ENCODE data around the gene CFAP54.

The CFAP54 gene

GRCh38 chr12:96774496-96775256 is 285.3 kb downstream of the CFAP54 start:
- H3K79me2 ChIP-seq (ENCODE audit: insufficient read depth, low read length) = no peaks in the 10 kb centered on the region
- no peaks in the 10 kb centered on the region for H3K9me3 ChIP-seq (ENCODE audit: low read length)
- H3K27ac ChIP-seq (ENCODE audit: low read depth, low read length, poor library complexity, severe bottlenecking) = no peak overlapping the region
- H3K4me3 ChIP-seq (ENCODE audit: low read depth, low read length, poor library complexity, severe bottlenecking) = no peak overlapping the region
- H2AFZ ChIP-seq (ENCODE audit: low read length) = no peak overlapping the region
- no peaks in the 10 kb centered on the region for H4K20me1 ChIP-seq (ENCODE audit: insufficient read depth, low read length)
- H3K27me3 ChIP-seq (ENCODE audit: insufficient read depth, low read length) = no peaks in the 10 kb centered on the region
- H3K9ac ChIP-seq (ENCODE audit: low read length) = no peak overlapping the region
- H3K36me3 ChIP-seq (ENCODE audit: insufficient read depth, low read length) = no peaks in the 10 kb centered on the region
- H3K4me1 ChIP-seq (ENCODE audit: insufficient read depth, low read length, severe bottlenecking) = no peaks in the 10 kb centered on the region
- H3F3A ChIP-seq (ENCODE audit: insufficient read depth, low read length) = no peaks in the 10 kb centered on the region
- no peaks in the 10 kb centered on the region for H3K9me2 ChIP-seq (ENCODE audit: low read depth, low read length)
- TF ChIP-seq CTCF (IDR thresholded peaks at IDR 0.05; ENCODE audit: low read length) (no peak), EZH2 (IDR thresholded peaks at IDR 0.05; ENCODE audit: borderline replicate concordance, low read length) (no peak)
- H3K4me2 ChIP-seq (ENCODE audit: low read length) = no peak overlapping the region

- H3K79me2 ChIP-seq (ENCODE audit: insufficient read depth, low read length) = no peaks in the 10 kb centered on the region
- H3K36me3 ChIP-seq (ENCODE audit: insufficient read depth, low read length) = no peaks in the 10 kb centered on the region
- no peaks in the 10 kb centered on the region for H3F3A ChIP-seq (ENCODE audit: insufficient read depth, low read length)
- H3K4me1 ChIP-seq (ENCODE audit: insufficient read depth, low read length, severe bottlenecking) = no peaks in the 10 kb centered on the region
- no peak overlapping the region for H3K4me2 ChIP-seq (ENCODE audit: low read length)
- H3K27ac ChIP-seq (ENCODE audit: low read depth, low read length, poor library complexity, severe bottlenecking) = no peak overlapping the region
- no peak overlapping the region for H3K4me3 ChIP-seq (ENCODE audit: low read depth, low read length, poor library complexity, severe bottlenecking)
- no peaks in the 10 kb centered on the region for H4K20me1 ChIP-seq (ENCODE audit: insufficient read depth, low read length)
- H3K27me3 ChIP-seq (ENCODE audit: insufficient read depth, low read length) = no peaks in the 10 kb centered on the region
- H3K9ac ChIP-seq (ENCODE audit: low read length) = no peak overlapping the region
- no peak for TF ChIP-seq EZH2 (IDR thresholded peaks at IDR 0.05; ENCODE audit: borderline replicate concordance, low read length)
- TF ChIP-seq CTCF (IDR thresholded peaks at IDR 0.05; ENCODE audit: low read length) = no peak
- no peaks in the 10 kb centered on the region for H3K9me2 ChIP-seq (ENCODE audit: low read depth, low read length)
- H3K9me3 ChIP-seq (ENCODE audit: low read length) = no peaks in the 10 kb centered on the region
- no peak overlapping the region for H2AFZ ChIP-seq (ENCODE audit: low read length)
Observed at GRCh38 chr12:96776908-96777307, 287.5 kb downstream of the CFAP54 start.

- Histone ChIP-seq H3F3A (ENCODE audit: insufficient read depth, low read length) (no peaks in the 10 kb centered on the region), H2AFZ (ENCODE audit: low read length) (no peak overlapping the region), H3K4me3 (ENCODE audit: low read depth, low read length, poor library complexity, severe bottlenecking) (no peak overlapping the region), H4K20me1 (ENCODE audit: insufficient read depth, low read length) (no peaks in the 10 kb centered on the region), H3K27me3 (ENCODE audit: insufficient read depth, low read length) (no peaks in the 10 kb centered on the region), H3K79me2 (ENCODE audit: insufficient read depth, low read length) (no peaks in the 10 kb centered on the region), H3K9me2 (ENCODE audit: low read depth, low read length) (no peaks in the 10 kb centered on the region), H3K9ac (ENCODE audit: low read length) (no peak overlapping the region), H3K27ac (ENCODE audit: low read depth, low read length, poor library complexity, severe bottlenecking) (no peak overlapping the region), H3K36me3 (ENCODE audit: insufficient read depth, low read length) (no peaks in the 10 kb centered on the region), H3K9me3 (ENCODE audit: low read length) (no peaks in the 10 kb centered on the region), H3K4me1 (ENCODE audit: insufficient read depth, low read length, severe bottlenecking) (no peaks in the 10 kb centered on the region), H3K4me2 (ENCODE audit: low read length) (no peak overlapping the region)
- TF ChIP-seq EZH2 (IDR thresholded peaks at IDR 0.05; ENCODE audit: borderline replicate concordance, low read length) = no peak
- no peak for TF ChIP-seq CTCF (IDR thresholded peaks at IDR 0.05; ENCODE audit: low read length)
Observed at GRCh38 chr12:96780330-96780729, 291.0 kb downstream of the CFAP54 start.

Data from OCI-LY1 (cell line).